ENCODE results near the gene MACROH2A1.

The MACROH2A1 gene

GRCh38 chr5:135398855-135399793 lies at the start of gene MACROH2A1:
TSS of gene MACROH2A1 (minus strand) at chr5:135399231. CDS start at chr5:135389093, 10,138 bp downstream.
- peak; percentile 73 to 80 for DNase-seq (ENCODE audit: low read depth in 2 of 2)

DNA sequence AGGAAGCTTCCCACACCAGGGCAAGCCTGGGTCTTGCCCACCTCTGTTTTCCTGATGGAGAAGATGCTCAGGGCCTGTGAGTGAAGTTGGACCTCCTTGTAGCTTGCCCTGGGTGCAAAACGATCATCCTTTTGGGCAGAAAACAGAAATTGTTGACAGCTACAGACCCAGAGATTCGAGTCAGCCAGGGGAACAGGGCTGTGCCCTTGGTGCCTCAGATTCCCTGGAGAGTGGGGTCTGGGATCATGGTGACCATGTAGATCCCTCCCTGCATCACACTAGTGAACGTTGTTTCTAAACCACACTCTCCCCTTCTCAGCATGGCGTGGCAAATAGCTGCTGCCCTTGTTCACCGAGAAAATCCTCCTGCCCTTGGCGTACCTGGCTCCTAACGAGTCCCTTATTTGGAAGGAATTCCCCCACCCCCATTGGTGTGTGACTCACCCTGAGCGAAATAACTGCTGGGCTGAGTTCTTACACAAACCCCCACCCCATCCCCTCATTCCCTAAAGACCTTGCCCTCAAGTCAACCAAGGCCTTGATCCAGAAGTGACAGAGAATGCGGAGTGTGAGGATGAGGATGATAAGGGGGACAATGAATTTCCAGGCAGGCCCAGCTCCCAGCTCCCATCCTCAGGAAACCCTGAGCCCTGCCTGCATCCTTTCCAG lies 49.2 kb upstream of the MACROH2A1 start:
- no peak for DNase-seq (ENCODE audit: low read depth in 2 of 2)

DNA sequence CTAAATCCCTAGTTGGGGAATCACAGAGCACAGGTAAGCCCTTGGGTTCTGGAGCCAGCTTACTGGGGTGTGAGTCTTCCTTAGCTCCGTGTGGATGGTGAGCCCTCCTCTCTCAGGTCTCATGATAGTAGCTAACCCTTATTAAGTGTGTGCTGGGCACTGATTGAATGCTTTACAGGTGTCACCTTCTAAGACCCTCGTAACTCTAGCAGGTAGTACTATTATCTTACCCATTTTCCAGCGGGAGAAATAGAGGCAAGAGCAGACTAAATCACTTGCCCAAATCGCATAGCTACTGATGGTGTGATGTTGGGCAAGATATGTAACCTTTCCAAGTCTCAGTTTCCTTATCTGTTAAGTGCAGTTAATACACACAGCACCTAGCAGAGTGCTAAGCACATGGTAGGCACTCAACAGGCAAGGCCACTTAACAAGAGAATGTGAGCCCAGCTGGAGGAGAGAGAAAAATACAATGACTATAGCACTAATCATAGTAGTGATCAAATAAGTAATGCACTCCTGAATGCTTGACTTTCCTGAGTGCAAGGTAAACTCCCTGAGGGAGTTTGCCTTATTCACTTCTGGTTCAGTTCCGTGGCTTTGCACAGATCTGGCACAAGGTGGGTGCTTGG lies 48.4 kb upstream of the MACROH2A1 start, which contains the start of gene DCANP1:
Gene DCANP1 (minus strand): TSS at position 51 of the 632 bp plus-strand sequence. CDS start 240 bp downstream, outside the sequence.
- no peak for DNase-seq (ENCODE audit: low read depth in 2 of 2)

DNA sequence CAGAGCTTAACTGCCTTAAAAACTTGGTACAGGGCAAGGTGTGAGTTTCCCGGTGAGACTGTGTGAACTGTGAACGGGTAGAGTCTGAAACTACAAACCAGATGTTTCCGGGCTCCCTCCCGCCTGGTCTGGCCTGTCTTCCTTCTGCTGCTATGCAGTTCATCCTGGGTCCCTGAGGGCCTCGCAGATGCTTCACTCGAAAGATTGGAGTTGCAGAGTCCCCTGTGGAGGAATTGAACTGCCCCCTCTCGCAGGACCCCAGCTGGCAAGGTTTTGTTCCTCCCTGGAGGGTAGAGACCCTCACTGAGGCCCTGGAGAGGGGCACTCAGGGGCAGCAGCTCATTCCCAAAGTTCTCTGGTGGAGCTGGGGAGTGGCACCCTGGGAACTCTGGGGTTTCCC lies 47.6 kb upstream of the MACROH2A1 start:
- no peak for DNase-seq (ENCODE audit: low read depth in 2 of 2)

DNA sequence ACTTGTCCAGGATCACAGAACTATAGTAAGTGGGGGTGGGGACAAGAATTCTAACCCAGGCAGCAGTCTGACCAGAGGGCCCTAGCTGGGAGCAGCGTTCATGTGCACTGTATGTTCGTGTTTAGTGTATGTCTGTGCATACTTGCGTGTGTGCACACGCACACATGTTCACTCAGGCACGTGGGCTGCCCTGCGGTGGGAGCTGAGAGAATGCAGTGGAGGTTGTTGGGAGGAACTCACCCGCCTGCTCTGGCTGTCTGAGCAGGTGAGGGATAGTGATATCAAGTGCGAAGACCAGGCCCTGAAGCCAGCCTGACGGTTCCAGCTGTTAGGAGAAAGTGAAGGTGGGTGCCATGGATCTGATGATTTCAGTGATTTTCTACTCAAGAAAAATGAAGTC lies 47.2 kb upstream of the MACROH2A1 start:
- DNase-seq (ENCODE audit: low read depth in 2 of 2) = no peak

DNA sequence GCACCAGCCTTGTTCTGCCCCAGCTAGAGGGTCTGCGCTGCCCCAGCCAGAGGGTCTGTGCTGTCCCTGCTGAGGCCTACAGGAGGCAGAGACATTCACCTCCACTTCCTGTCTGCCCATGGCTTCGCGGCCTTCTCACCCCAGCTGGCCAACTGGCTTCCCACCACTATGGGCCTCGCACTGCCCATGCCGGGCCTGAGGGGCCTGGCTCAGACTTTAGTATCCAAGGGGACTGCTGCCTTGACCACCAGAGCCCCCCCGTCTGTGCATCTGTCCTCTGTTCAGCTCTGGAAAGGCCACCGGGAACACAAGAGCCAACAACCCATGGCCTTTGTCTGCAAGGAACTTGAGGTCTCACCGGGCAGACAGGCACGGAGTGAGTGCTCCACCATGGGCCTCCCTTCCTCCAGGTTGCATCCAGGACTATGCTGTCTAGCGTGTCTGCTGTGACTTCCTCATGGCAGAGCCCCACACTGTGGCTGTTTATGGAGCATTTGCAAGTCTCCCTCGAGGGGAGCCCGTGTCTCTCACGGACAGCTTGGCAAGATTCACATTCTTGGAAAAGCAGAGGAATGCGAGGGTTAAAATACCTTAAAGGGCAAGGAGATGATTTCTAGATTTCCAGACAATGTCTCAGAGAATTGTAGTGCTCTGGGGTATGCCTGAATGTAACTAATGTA lies 46.4 kb upstream of the MACROH2A1 start:
- DNase-seq (ENCODE audit: low read depth in 2 of 2) = no peak

DNA sequence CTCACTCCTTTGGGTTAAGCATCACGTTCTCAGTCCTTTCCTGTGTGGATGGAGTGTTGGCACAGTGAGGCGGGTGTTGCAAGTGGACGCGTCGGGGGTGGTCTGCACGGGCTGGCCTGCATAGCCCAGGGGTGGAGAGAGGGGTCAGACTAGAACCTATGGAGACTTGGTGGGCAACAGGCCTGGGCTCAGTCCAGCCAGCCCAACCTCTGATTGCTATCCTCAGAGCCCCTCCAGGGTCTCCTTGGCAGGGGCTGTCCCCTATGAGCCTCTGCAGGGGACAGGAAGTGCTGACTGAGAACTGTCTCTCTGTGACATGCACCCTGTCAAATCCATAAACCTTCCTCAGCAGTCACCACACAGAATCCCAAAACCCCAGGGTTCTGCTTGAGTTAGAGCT lies 45.9 kb upstream of the MACROH2A1 start:
- no peak for DNase-seq (ENCODE audit: low read depth in 2 of 2)

- no peak for DNase-seq (ENCODE audit: low read depth in 2 of 2)
Measured at GRCh38 chr5:135444360-135444759, 45.3 kb upstream of the MACROH2A1 start.

- DNase-seq (ENCODE audit: low read depth in 2 of 2) = no peak
Measured at GRCh38 chr5:135443161-135443960, 44.3 kb upstream of the MACROH2A1 start.

DNA sequence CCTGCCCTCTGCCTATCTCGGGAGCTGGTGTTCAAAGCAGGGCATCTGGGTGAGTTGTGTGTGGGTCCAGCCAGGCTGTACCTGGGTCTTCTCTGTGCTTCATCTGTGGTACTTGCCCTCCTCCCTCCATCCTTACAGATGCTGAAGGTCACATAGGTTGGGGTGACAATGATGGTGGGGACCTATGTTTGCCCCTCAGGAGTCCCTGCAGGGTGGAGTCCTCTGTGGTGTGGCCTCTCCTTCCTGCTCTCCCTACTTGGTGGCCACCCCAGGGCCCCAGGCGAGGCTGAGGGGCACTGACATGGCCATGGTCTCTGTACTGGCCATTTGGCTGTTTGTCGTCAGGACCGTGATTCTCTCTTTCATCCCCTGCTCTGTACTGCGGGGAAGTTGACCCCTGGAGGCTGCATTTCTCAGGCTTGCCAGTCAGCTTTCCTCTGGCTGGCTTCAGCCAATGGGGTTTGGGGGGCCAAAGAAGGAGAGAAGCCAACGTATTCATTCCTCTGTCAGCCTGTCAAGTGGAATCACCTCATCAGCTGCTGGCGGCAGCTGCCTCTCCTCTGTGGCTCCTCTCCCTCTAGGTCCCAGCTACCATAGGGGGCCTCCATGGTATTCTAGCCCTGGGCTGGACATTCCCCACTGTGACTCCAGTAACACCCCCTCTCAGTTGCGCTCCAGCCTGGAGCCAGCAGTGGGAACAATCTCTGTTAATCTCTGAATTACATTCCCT lies 43.6 kb upstream of the MACROH2A1 start:
- no peak for DNase-seq (ENCODE audit: low read depth in 2 of 2)

GRCh38 chr5:135441919-135442318 lies 42.9 kb upstream of the MACROH2A1 start:
- DNase-seq (ENCODE audit: low read depth in 2 of 2) = no peak

- DNase-seq (ENCODE audit: low read depth in 2 of 2) = no peak
Measured at GRCh38 chr5:135441350-135441831, 42.4 kb upstream of the MACROH2A1 start.

GRCh38 chr5:135440916-135441315 lies 41.9 kb upstream of the MACROH2A1 start:
- DNase-seq (ENCODE audit: low read depth in 2 of 2) = no peak

GRCh38 chr5:135439231-135440205 lies 40.5 kb upstream of the MACROH2A1 start:
- DNase-seq (ENCODE audit: low read depth in 2 of 2) = no peak

GRCh38 chr5:135438636-135439221 lies 39.7 kb upstream of the MACROH2A1 start:
- no peak for DNase-seq (ENCODE audit: low read depth in 2 of 2)

- no peak for DNase-seq (ENCODE audit: low read depth in 2 of 2)
Measured at GRCh38 chr5:135437796-135438560, 38.9 kb upstream of the MACROH2A1 start.

DNA sequence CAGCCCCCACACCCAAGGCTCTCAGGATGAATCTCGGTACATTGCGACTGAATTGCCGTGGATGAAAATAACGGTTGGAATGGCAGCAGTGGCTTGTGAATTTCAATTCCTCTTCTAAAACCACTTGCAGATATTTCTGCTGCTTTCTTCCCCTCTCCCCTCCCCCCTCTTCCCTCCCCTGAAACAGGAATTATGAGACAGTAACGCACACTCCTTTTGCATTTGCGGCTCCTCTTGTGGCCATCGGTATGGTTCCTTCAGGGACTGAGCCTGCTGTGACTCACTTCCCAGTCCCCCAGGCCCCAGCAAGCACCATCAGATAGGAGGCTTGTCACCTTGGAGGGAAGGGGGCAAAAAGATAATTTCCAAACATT lies 38.4 kb upstream of the MACROH2A1 start:
- DNase-seq (ENCODE audit: low read depth in 2 of 2) = no peak

DNA sequence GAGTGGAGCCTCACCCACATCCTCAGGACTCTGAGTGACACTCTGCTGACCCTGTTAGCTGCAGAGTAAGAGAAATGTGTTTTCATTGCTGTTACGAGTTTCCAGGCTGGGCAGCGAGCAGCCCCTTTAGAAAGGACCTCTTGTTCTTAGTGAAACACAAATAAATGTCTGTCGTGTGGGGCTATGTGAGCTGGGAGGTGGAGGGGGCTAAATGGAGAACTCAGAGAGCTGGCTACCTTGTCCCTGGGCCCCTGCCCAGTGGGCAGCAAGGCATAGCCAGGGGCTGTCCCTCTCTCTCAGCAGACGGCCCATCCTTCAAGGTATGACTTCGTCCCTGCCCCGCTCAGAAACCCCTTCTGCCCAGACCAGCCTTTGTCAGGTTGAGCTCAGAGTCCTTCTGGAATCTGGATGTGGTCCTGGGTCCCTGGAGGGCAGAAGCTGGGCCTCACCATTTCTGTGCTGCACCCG lies 38.0 kb upstream of the MACROH2A1 start:
- DNase-seq (ENCODE audit: low read depth in 2 of 2) = no peak
